Tracheal epithelial cell (primary cell): ENCODE data around the gene FBXL5. TPM values are rescaled to one million over a fixed set of nuclear protein-coding genes. Genes with fewer than 3 reads are reported as not detected.

Experiments
- total RNA-seq: library from RNA; depleted of rRNA; stranded (reverse); fragments of >200 nt; gene quantifications from 2 replicates; pipeline ENCODE4 v1.2.1, GENCODE V29; 2014

Gene FBXL5, protein sequence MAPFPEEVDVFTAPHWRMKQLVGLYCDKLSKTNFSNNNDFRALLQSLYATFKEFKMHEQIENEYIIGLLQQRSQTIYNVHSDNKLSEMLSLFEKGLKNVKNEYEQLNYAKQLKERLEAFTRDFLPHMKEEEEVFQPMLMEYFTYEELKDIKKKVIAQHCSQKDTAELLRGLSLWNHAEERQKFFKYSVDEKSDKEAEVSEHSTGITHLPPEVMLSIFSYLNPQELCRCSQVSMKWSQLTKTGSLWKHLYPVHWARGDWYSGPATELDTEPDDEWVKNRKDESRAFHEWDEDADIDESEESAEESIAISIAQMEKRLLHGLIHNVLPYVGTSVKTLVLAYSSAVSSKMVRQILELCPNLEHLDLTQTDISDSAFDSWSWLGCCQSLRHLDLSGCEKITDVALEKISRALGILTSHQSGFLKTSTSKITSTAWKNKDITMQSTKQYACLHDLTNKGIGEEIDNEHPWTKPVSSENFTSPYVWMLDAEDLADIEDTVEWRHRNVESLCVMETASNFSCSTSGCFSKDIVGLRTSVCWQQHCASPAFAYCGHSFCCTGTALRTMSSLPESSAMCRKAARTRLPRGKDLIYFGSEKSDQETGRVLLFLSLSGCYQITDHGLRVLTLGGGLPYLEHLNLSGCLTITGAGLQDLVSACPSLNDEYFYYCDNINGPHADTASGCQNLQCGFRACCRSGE
- total RNA-seq = 118 and 138 TPM in 2 replicates

GRCh38 chr4:15655223-15656037 is at the start of gene FBXL5:
TSS of gene FBXL5 (minus strand) at chr4:15655357. CDS start at chr4:15655287, 70 bp downstream.

DNA sequence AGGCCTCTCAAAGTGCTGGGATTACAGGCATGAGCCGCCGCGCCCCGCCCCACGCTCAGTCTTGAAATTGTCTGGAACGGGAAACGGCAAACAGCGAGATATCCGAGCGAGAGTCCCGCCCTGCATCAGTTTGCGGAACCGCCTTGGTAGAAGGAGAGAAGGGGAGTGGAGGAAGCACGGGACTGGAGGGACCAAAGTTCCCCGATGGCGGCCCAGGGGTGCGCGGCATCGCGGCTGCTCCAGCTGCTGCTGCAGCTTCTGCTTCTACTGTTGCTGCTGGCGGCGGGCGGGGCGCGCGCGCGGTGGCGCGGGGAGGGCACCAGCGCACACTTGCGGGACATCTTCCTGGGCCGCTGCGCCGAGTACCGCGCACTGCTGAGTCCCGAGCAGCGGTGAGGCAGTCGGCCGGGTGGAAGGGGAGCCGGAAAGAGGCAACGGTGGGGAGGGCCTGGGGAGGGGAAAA is 47.8 kb upstream of the FBXL5 start, which contains the start of gene BST1:
Gene BST1, plus strand, starts transcription at position 125 of the 463 bp plus-strand sequence. Its CDS starts 80 bp downstream, at position 205.

GRCh38 chr4:15681372-15682241 is 26.4 kb upstream of the FBXL5 start, which contains the start of gene FAM200B:
TSS of gene FAM200B (plus strand) at chr4:15681827. CDS start at chr4:15686978, 5,151 bp downstream.

Other genes with a start within 250 kb of the FBXL5 start
- 0.24 TPM in 1 of 2 replicates, not detected in the other for gene C1QTNF7, start 227.3 kb downstream of the FBXL5 start, total RNA-seq
- gene CC2D2A, start 185.5 kb downstream of the FBXL5 start, total RNA-seq = 5.3 and 14.3 TPM in 2 replicates
- gene FAM200B, start 26.5 kb upstream of the FBXL5 start, total RNA-seq = 19.0 and 20.2 TPM in 2 replicates
- gene BST1, start 47.7 kb upstream of the FBXL5 start, total RNA-seq = 0.96 TPM in 1 of 2 replicates, not detected in the other
- gene CD38, start 123.0 kb upstream of the FBXL5 start, total RNA-seq = under 0.01 and 0.21 TPM in 2 replicates